C4-2B (cell line): Measurements from ENCODE around the gene KRTAP24-1.

Experiments
- H3K27ac ChIP-seq: fragments of 450-650 bp; 2 replicates; pipeline ENCODE4 v1.5.1; 2017
- CTCF ChIP-seq: fragments of 450-650 bp; conservative IDR thresholded peaks from 2 replicates; pipeline ENCODE4 v1.5.1; 2017; ENCODE audit warnings: mild to moderate bottlenecking
- ZFX ChIP-seq: fragments of 450-650 bp; IDR thresholded peaks from 2 replicates; pipeline ENCODE4 v1.6.1; 2017

The KRTAP24-1 gene

GRCh38 chr21:30289215-30289614, 6.5 kb upstream of the KRTAP24-1 start, which contains the start of gene KRTAP25-1:
Gene KRTAP25-1 (minus strand): TSS chr21:30289514. CDS start chr21:30289490, 24 bp downstream.
- TF ChIP-seq CTCF (no peak), ZFX (no peak)
- no peak within 1 kb of the TSS for H3K27ac ChIP-seq

- no peak overlapping the region for H3K27ac ChIP-seq
- TF ChIP-seq ZFX (no peak), CTCF (no peak)
Measured at GRCh38 chr21:30271611-30272010, 11.1 kb downstream of the KRTAP24-1 start.

GRCh38 chr21:30271156-30271555, 11.6 kb downstream of the KRTAP24-1 start:
- TF ChIP-seq CTCF (no peak), ZFX (no peak)
- no peak overlapping the region for H3K27ac ChIP-seq

- TF ChIP-seq ZFX (no peak), CTCF (no peak)
- H3K27ac ChIP-seq = no peak overlapping the region
Measured at GRCh38 chr21:30269803-30270530, 12.8 kb downstream of the KRTAP24-1 start.

- TF ChIP-seq CTCF = peak; percentile 55
- no peak for TF ChIP-seq ZFX
- H3K27ac ChIP-seq = no peak overlapping the region
Measured at GRCh38 chr21:30268608-30269197, 14.0 kb downstream of the KRTAP24-1 start.

- no peak overlapping the region for H3K27ac ChIP-seq
- TF ChIP-seq ZFX (no peak), CTCF (peak; percentile 63)
Measured at GRCh38 chr21:30257773-30258172, 25.0 kb downstream of the KRTAP24-1 start.

GRCh38 chr21:30256100-30256499, 26.6 kb downstream of the KRTAP24-1 start:
- no peak for TF ChIP-seq CTCF
- TF ChIP-seq ZFX = no peak
- no peak overlapping the region for H3K27ac ChIP-seq
